Non-pigmented ciliary epithelial cell (primary cell): ENCODE measurements around the gene VAV1.
"Not testable (repeated sequence)": the region's sequence is repeated elsewhere in the genome, so short reads cannot be mapped to it uniquely, and the experiment has no call there.

Experiments used
- DNase-seq: peaks from one replicate; pipeline ENCODE4 v3.0.0-alpha.2; 2010; ENCODE audit warnings: low read depth

Gene VAV1

GRCh38 chr19:6852001-6852400 lies 79.5 kb downstream of the VAV1 start:
- DNase-seq: no peak

GRCh38 chr19:6853868-6854267 lies 81.4 kb downstream of the VAV1 start:
- DNase-seq: no peak

- no peak for DNase-seq
These were observed 82.2 kb downstream of the VAV1 start for GRCh38 chr19:6854758-6855157.

GRCh38 chr19:6856749-6857372 lies 84.4 kb downstream of the VAV1 start:
- DNase-seq: no peak

GRCh38 chr19:6861683-6862286 lies 89.3 kb downstream of the VAV1 start:
- DNase-seq: no peak

- peak; percentile 43 for DNase-seq
These were observed 90.2 kb downstream of the VAV1 start for GRCh38 chr19:6862673-6863078.

- no peak for DNase-seq
These were observed 91.9 kb downstream of the VAV1 start for GRCh38 chr19:6864325-6864940.

GRCh38 chr19:6865849-6866248 lies 93.3 kb downstream of the VAV1 start:
- DNase-seq: no peak

GRCh38 chr19:6866741-6867151 lies 94.2 kb downstream of the VAV1 start:
- DNase-seq: no peak

GRCh38 chr19:6868351-6868750 lies 95.8 kb downstream of the VAV1 start:
- DNase-seq: no peak

GRCh38 chr19:6869151-6869882 lies 96.8 kb downstream of the VAV1 start:
- not testable (repeated sequence) for DNase-seq

GRCh38 chr19:6873708-6874431 lies 101.4 kb downstream of the VAV1 start:
- DNase-seq: no peak

- DNase-seq: no peak
These were observed 102.7 kb downstream of the VAV1 start for GRCh38 chr19:6875218-6875617.

GRCh38 chr19:6876748-6877147 lies 104.2 kb downstream of the VAV1 start:
- no peak for DNase-seq

GRCh38 chr19:6877766-6878165 lies 105.3 kb downstream of the VAV1 start:
- no peak for DNase-seq

- DNase-seq: no peak
These were observed 113.9 kb downstream of the VAV1 start for GRCh38 chr19:6886277-6886897.

- DNase-seq: no peak
These were observed 114.8 kb downstream of the VAV1 start, which contains the start of gene ADGRE1 for GRCh38 chr19:6887316-6887715. TSS of gene ADGRE1 (plus strand) at chr19:6887579. CDS start at chr19:6887609, 30 bp downstream.

- DNase-seq: no peak
These were observed 116.5 kb downstream of the VAV1 start for GRCh38 chr19:6888967-6889366.

- no peak for DNase-seq
These were observed 117.9 kb downstream of the VAV1 start for GRCh38 chr19:6890401-6890913.

- DNase-seq: no peak
These were observed 118.4 kb downstream of the VAV1 start for GRCh38 chr19:6890938-6891337.

GRCh38 chr19:6891761-6892385 lies 119.4 kb downstream of the VAV1 start:
- DNase-seq: no peak
